Measurements from ENCODE around the gene RSPH1.
A peak's percentile ranks its signal among the peaks of the same experiment; 100 is the strongest.

RSPH1 gene

GRCh38 chr21:42523941-42524340, 27.9 kb upstream of the RSPH1 start:
- H3K36me3 Mint-ChIP-seq, result peaks cover 19% of the 10 kb centered on the region
- H3K9me3 Mint-ChIP-seq (ENCODE audit: low read depth), result no peaks in the 10 kb centered on the region
- no peaks in the 10 kb centered on the region for H3K27me3 Mint-ChIP-seq
- H3K27ac Mint-ChIP-seq, result no peak overlapping the region
- no peak overlapping the region for H3K4me3 Mint-ChIP-seq
- peaks cover 49% of the 10 kb centered on the region for H3K4me1 Mint-ChIP-seq (ENCODE audit: low read depth)

GRCh38 chr21:42523211-42523610, 27.2 kb upstream of the RSPH1 start:
- Mint-ChIP-seq H3K27ac (no peak overlapping the region), H3K36me3 (peaks cover 20% of the 10 kb centered on the region), H3K9me3 (ENCODE audit: low read depth) (no peaks in the 10 kb centered on the region), H3K27me3 (no peaks in the 10 kb centered on the region), H3K4me3 (no peak overlapping the region), H3K4me1 (ENCODE audit: low read depth) (peaks cover 45% of the 10 kb centered on the region)

GRCh38 chr21:42522771-42523170, 26.7 kb upstream of the RSPH1 start:
- Mint-ChIP-seq H3K4me3 (no peak overlapping the region), H3K4me1 (ENCODE audit: low read depth) (peaks cover 42% of the 10 kb centered on the region), H3K27ac (no peak overlapping the region), H3K36me3 (peaks cover 23% of the 10 kb centered on the region), H3K27me3 (no peaks in the 10 kb centered on the region), H3K9me3 (ENCODE audit: low read depth) (no peaks in the 10 kb centered on the region)

DNA sequence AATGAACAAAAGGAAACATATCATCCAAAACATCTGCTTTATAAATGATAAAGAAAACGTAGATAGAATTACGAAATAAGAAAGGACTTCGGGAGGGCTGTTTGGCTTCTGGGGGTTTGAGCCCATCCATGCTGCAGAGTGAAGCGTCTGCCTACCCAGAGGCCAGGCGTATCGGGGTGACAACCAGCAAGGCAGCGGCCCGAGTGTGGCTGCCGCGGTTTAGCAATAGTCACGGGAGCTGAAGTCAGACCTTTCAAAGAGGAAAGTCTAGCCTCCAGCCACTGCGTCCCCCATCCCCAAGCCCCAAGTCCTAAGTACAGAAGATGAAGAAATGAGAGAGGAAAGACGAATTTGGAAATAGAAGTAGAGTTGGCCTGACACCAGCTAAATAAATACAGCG, 26.2 kb upstream of the RSPH1 start:
- Mint-ChIP-seq H3K4me1 (ENCODE audit: low read depth) (peaks cover 39% of the 10 kb centered on the region), H3K4me3 (no peak overlapping the region), H3K36me3 (peaks cover 25% of the 10 kb centered on the region), H3K27ac (no peak overlapping the region), H3K9me3 (ENCODE audit: low read depth) (no peaks in the 10 kb centered on the region), H3K27me3 (no peaks in the 10 kb centered on the region)

- no peaks in the 10 kb centered on the region for H3K9me3 Mint-ChIP-seq (ENCODE audit: low read depth)
- no peak overlapping the region for H3K27ac Mint-ChIP-seq
- no peak overlapping the region for H3K4me3 Mint-ChIP-seq
- H3K27me3 Mint-ChIP-seq, result no peaks in the 10 kb centered on the region
- peaks cover 40% of the 10 kb centered on the region for H3K4me1 Mint-ChIP-seq (ENCODE audit: low read depth)
- peaks cover 28% of the 10 kb centered on the region for H3K36me3 Mint-ChIP-seq
Measured at GRCh38 chr21:42521805-42522204, 25.8 kb upstream of the RSPH1 start.

GRCh38 chr21:42521384-42521783, 25.4 kb upstream of the RSPH1 start:
- Mint-ChIP-seq H3K27ac (no peak overlapping the region), H3K36me3 (peaks cover 26% of the 10 kb centered on the region), H3K4me1 (ENCODE audit: low read depth) (peaks cover 42% of the 10 kb centered on the region), H3K4me3 (no peak overlapping the region), H3K27me3 (no peaks in the 10 kb centered on the region), H3K9me3 (ENCODE audit: low read depth) (no peaks in the 10 kb centered on the region)

DNA sequence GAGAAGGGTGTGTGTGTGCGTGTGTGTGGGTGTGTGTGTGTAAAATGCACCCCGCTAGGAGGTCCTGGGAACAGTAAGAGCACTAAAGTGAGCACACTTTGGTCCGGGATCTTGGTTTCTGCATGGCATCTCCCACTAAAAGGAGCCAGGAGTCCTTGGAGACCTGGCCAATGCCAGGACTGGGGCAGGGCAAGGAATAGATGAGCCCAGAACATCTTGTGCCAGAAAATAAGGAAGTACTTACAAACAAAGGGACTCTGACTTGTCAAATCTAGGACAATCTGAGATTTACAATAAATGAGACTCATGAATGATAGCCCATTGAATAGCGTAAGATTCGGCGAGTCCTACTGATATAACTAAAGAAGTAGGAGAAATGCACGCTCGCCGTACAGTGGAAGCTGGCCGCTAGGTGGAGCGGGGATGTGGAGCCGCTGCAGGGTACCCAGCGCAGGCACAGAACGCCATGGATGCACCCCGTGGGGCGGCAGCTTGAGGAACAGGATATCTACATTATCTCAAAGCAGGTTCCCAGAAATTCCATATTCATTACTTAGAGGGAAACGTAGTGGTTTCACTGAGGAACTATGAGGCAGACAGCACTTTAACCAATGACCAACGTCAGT, 24.7 kb upstream of the RSPH1 start:
- peaks cover 26% of the 10 kb centered on the region for H3K36me3 Mint-ChIP-seq
- H3K4me3 Mint-ChIP-seq, result no peak overlapping the region
- H3K4me1 Mint-ChIP-seq (ENCODE audit: low read depth), result peaks cover 39% of the 10 kb centered on the region
- no peaks in the 10 kb centered on the region for H3K27me3 Mint-ChIP-seq
- H3K9me3 Mint-ChIP-seq (ENCODE audit: low read depth), result no peaks in the 10 kb centered on the region
- H3K27ac Mint-ChIP-seq, result no peak overlapping the region

DNA sequence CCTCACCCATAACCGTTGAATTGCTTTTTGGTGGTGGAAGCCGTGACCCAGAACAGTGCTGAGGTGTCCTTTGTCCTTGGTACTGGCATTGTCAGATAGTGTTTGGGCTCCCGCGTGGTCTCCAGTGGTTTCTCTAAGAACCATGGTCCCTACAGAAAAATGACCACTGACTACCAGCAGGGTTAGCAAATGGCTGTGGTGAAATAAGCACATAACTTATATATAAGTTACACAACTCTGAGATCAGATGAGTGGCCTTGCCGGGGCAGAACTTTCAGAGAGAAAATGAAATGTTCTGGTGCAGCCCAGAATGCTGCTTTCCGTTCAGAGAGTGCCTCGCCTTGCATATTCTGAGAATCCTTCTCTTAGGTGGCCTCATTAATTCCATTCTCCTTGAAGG, 22.6 kb upstream of the RSPH1 start:
- Mint-ChIP-seq H3K9me3 (ENCODE audit: low read depth) (no peaks in the 10 kb centered on the region), H3K4me1 (ENCODE audit: low read depth) (peaks cover 32% of the 10 kb centered on the region), H3K36me3 (peaks cover 21% of the 10 kb centered on the region), H3K4me3 (no peak overlapping the region), H3K27ac (no peak overlapping the region), H3K27me3 (no peaks in the 10 kb centered on the region)

GRCh38 chr21:42518215-42518614, 22.2 kb upstream of the RSPH1 start:
- no peaks in the 10 kb centered on the region for H3K9me3 Mint-ChIP-seq (ENCODE audit: low read depth)
- H3K27me3 Mint-ChIP-seq, result no peaks in the 10 kb centered on the region
- H3K4me1 Mint-ChIP-seq (ENCODE audit: low read depth), result peaks cover 32% of the 10 kb centered on the region
- no peak overlapping the region for H3K4me3 Mint-ChIP-seq
- peaks cover 21% of the 10 kb centered on the region for H3K36me3 Mint-ChIP-seq
- H3K27ac Mint-ChIP-seq, result no peak overlapping the region

- no peaks in the 10 kb centered on the region for H3K27me3 Mint-ChIP-seq
- peak overlapping the region; percentile 90 for H3K4me3 Mint-ChIP-seq
- peaks cover 16% of the 10 kb centered on the region for H3K36me3 Mint-ChIP-seq
- H3K9me3 Mint-ChIP-seq (ENCODE audit: low read depth), result no peaks in the 10 kb centered on the region
- peaks cover 39% of the 10 kb centered on the region for H3K4me1 Mint-ChIP-seq (ENCODE audit: low read depth)
- H3K27ac Mint-ChIP-seq, result no peak overlapping the region
Measured at GRCh38 chr21:42515708-42516502, 19.9 kb upstream of the RSPH1 start.

GRCh38 chr21:42514883-42515228, 18.8 kb upstream of the RSPH1 start:
- peak overlapping the region; percentile 90 for H3K4me3 Mint-ChIP-seq
- peaks cover 15% of the 10 kb centered on the region for H3K36me3 Mint-ChIP-seq
- peaks cover 36% of the 10 kb centered on the region for H3K4me1 Mint-ChIP-seq (ENCODE audit: low read depth)
- no peaks in the 10 kb centered on the region for H3K27me3 Mint-ChIP-seq
- no peaks in the 10 kb centered on the region for H3K9me3 Mint-ChIP-seq (ENCODE audit: low read depth)
- H3K27ac Mint-ChIP-seq, result peak overlapping the region; percentile 18

GRCh38 chr21:42513985-42514882, 18.2 kb upstream of the RSPH1 start:
- Mint-ChIP-seq H3K4me3 (peak overlapping the region; percentile 90), H3K9me3 (ENCODE audit: low read depth) (no peaks in the 10 kb centered on the region), H3K27me3 (no peaks in the 10 kb centered on the region), H3K4me1 (ENCODE audit: low read depth) (peaks cover 35% of the 10 kb centered on the region), H3K36me3 (peaks cover 13% of the 10 kb centered on the region), H3K27ac (peak overlapping the region; percentile 18)

GRCh38 chr21:42513151-42513984, 17.3 kb upstream of the RSPH1 start, which contains the start of gene SLC37A1:
Gene SLC37A1, plus strand, starts transcription at chr21:42513852. Its CDS starts 4,603 bp downstream, at chr21:42518455.
- Mint-ChIP-seq H3K27ac (peak within 1 kb of the TSS; percentile 84), H3K27me3 (no peaks in the 10 kb centered on the region), H3K4me1 (ENCODE audit: low read depth) (peaks cover 35% of the 10 kb centered on the region), H3K36me3 (peaks cover 10% of the 10 kb centered on the region), H3K4me3 (peak within 1 kb of the TSS; percentile 90), H3K9me3 (ENCODE audit: low read depth) (no peaks in the 10 kb centered on the region)

- Mint-ChIP-seq H3K27ac (peak overlapping the region; percentile 41), H3K9me3 (ENCODE audit: low read depth) (no peaks in the 10 kb centered on the region), H3K4me3 (peak overlapping the region; percentile 78), H3K4me1 (ENCODE audit: low read depth) (peaks cover 33% of the 10 kb centered on the region), H3K36me3 (peaks cover 5% of the 10 kb centered on the region), H3K27me3 (no peaks in the 10 kb centered on the region)
Measured at GRCh38 chr21:42512346-42513034, 16.5 kb upstream of the RSPH1 start.

Measured in activated naive CD8-positive, alpha-beta T cell (primary cell).